Keratinocyte (primary cell): Measurements from ENCODE around the gene TAF1B. TPM values are rescaled to one million over a fixed set of nuclear protein-coding genes. Genes with fewer than 3 reads are reported as not detected.

Source experiments
- DNase-seq: peaks from one replicate; pipeline ENCODE4 v3.0.0-alpha.2; 2011; ENCODE audit warnings: low read depth, missing footprints, low spot score
- FAIRE-seq: peaks from 2 replicates; lab custom pipeline; 2011; peaks lifted over from hg19 to GRCh38; lab: Jason Lieb, UNC
- H2AFZ ChIP-seq: 2 replicates; pipeline ENCODE4 v1.6.0; 2012; ENCODE audit warnings: low read length, control low read depth, inconsistent platforms; ENCODE audit not compliant: control insufficient read depth
- H3K27ac ChIP-seq: 2 replicates; pipeline ENCODE4 v1.5.1; 2011; ENCODE audit warnings: low read length; ENCODE audit not compliant: control insufficient read depth, insufficient read depth
- H3K27me3 ChIP-seq: 3 replicates; pipeline ENCODE4 v1.6.0; 2011; ENCODE audit warnings: low read length; ENCODE audit not compliant: control insufficient read depth, insufficient read depth; ENCODE audit errors: extremely low read depth
- H3K36me3 ChIP-seq, 2 experiments: 2 replicates in 1 of 2; 3 replicates in 1 of 2; pipeline ENCODE4 v1.5.1; 2011; ENCODE audit warnings: low read length in 2 of 2, mild to moderate bottlenecking in 1 of 2; ENCODE audit not compliant: control insufficient read depth in 2 of 2, insufficient read depth in 2 of 2; ENCODE audit errors: extremely low read depth in 1 of 2
- H3K4me1 ChIP-seq: 3 replicates; pipeline ENCODE4 v1.5.1; 2011; ENCODE audit warnings: low read length; ENCODE audit not compliant: control insufficient read depth, insufficient read depth; ENCODE audit errors: extremely low read depth
- H3K4me2 ChIP-seq: 3 replicates; pipeline ENCODE4 v1.6.0; 2011; ENCODE audit warnings: low read depth, low read length; ENCODE audit not compliant: control insufficient read depth, insufficient read depth; ENCODE audit errors: extremely low read depth
- H3K4me3 ChIP-seq, 3 experiments: fragments of 200-600 bp in 1 of 3; sonication (generic) in 1 of 3; 2 replicates in 2 of 3; 3 replicates in 1 of 3; pipeline ENCODE4 v1.5.1; 2011 to 2016; ENCODE audit warnings: low read length in 3 of 3, mild to moderate bottlenecking in 3 of 3, control low read depth in 2 of 3, inconsistent platforms in 1 of 3, low read depth in 1 of 3, mixed read lengths in 1 of 3, mixed run types in 1 of 3, moderate library complexity in 1 of 3; ENCODE audit not compliant: control insufficient read depth in 2 of 3, insufficient read depth in 2 of 3; ENCODE audit errors: extremely low read depth in 1 of 3
- H3K79me2 ChIP-seq: 2 replicates; pipeline ENCODE4 v1.6.0; 2012; ENCODE audit warnings: low read length; ENCODE audit not compliant: control insufficient read depth, insufficient read depth
- H3K9ac ChIP-seq: 3 replicates; pipeline ENCODE4 v1.6.0; 2011; ENCODE audit warnings: low read length; ENCODE audit not compliant: control insufficient read depth, insufficient read depth; ENCODE audit errors: extremely low read depth
- H3K9me1 ChIP-seq: 3 replicates; pipeline ENCODE4 v1.6.0; 2011; ENCODE audit warnings: low read length; ENCODE audit not compliant: control insufficient read depth, insufficient read depth; ENCODE audit errors: extremely low read depth
- H3K9me3 ChIP-seq: 2 replicates; pipeline ENCODE4 v1.5.1; 2012; ENCODE audit warnings: low read depth, low read length; ENCODE audit not compliant: control insufficient read depth
- H4K20me1 ChIP-seq: 3 replicates; pipeline ENCODE4 v1.6.0; 2011; ENCODE audit warnings: low read length; ENCODE audit not compliant: control insufficient read depth, insufficient read depth; ENCODE audit errors: extremely low read depth
- CTCF ChIP-seq, 3 experiments: IDR thresholded peaks in 1 of 3; conservative IDR thresholded peaks in 1 of 3; optimal IDR thresholded peaks in 1 of 3; 2 replicates in 2 of 3; 3 replicates in 1 of 3; pipeline versions ENCODE3 to v1.5.1; 2011; ENCODE audit warnings: low read length in 3 of 3, mild to moderate bottlenecking in 3 of 3, moderate library complexity in 2 of 3, control low read depth in 1 of 3, inconsistent platforms in 1 of 3; ENCODE audit not compliant: insufficient read depth in 2 of 3; ENCODE audit errors: extremely low read depth in 1 of 3
- EZH2 ChIP-seq: IDR thresholded peaks from one replicate; pipeline ENCODE4 v1.6.1; 2012; ENCODE audit warnings: inconsistent platforms, mild to moderate bottlenecking, low read length, moderate library complexity
- dilution Hi-C: fragments of 300-500 bp; cut with MboI; formaldehyde crosslinking; loops from one replicate; pipeline ENCODE4 v1.7.0; 2020; ENCODE audit warnings: low sequenced_read_pairs; ENCODE audit not compliant: extremely low pct_ligation_motif_present
- polyA minus RNA-seq, 3 experiments: library from RNA; depleted of rRNA, polyadenylated mRNA; stranded (reverse); fragments of >200 nt; gene quantifications; 1 replicate in 1 of 3; 2 replicates in 1 of 3; 3 replicates in 1 of 3; pipeline ENCODE4 v1.2.3, GENCODE V29; 2011
- polyA plus RNA-seq, 5 experiments: library from polyadenylated mRNA; depleted of rRNA in 3 of 5; stranded (reverse) in 3 of 5; stranded (forward) in 1 of 5; unstranded in 1 of 5; fragments of >200 nt; gene quantifications; 1 replicate in 1 of 5; 2 replicates in 3 of 5; 3 replicates in 1 of 5; pipeline versions ENCODE4 v1.2.1 to v1.2.3, GENCODE V29; 2011 to 2012; ENCODE audit warnings: missing spikeins in 2 of 5, low read depth in 1 of 5, low replicate concordance in 1 of 5

Gene TAF1B
- 10.2 to 16.5 TPM (median 13.2 TPM) in 3 replicates for polyA plus RNA-seq
- 5.4 TPM for polyA plus RNA-seq (2011; ENCODE audit: low read depth)
- 7.1 and 14.3 TPM in 2 replicates for polyA plus RNA-seq (2011; cell fraction: cytosol; rRNA removed)
- polyA plus RNA-seq (2011; cell fraction: nucleus; rRNA removed): 17.5 and 18.6 TPM in 2 replicates
- 7.3 and 12.9 TPM in 2 replicates for polyA plus RNA-seq (2012; ENCODE audit: low replicate concordance)
- 9.2 to 20.1 TPM (median 13.9 TPM) in 3 replicates for polyA minus RNA-seq
- 15.3 TPM for polyA minus RNA-seq (2011; cell fraction: cytosol; rRNA and poly(A)+ RNA removed)
- polyA minus RNA-seq (2011; cell fraction: nucleus; rRNA and poly(A)+ RNA removed): 13.8 and 30.7 TPM in 2 replicates

GRCh38 chr2:9843229-9844035 is at the start of gene TAF1B:
Gene TAF1B (plus strand): TSS chr2:9843474. CDS start chr2:9843542, 68 bp downstream.
- Histone ChIP-seq H3K9me3 (no peaks in the 10 kb centered on the region), H3K9ac (peak within 1 kb of the TSS; percentile 89), H2AFZ (peak within 1 kb of the TSS; percentile 92), H3K9me1 (no peaks in the 10 kb centered on the region), H4K20me1 (no peaks in the 10 kb centered on the region), H3K4me3 (peak within 1 kb of the TSS; percentile 58 to 92 (median 77)), H3K36me3 (peaks cover 0 to 4% of the 10 kb centered on the region in 2 experiments), H3K79me2 (peaks cover 10% of the 10 kb centered on the region), H3K4me2 (peak within 1 kb of the TSS; percentile 80), H3K27ac (peak within 1 kb of the TSS; percentile 96), H3K27me3 (no peaks in the 10 kb centered on the region), H3K4me1 (peaks cover 38% of the 10 kb centered on the region)
- FAIRE-seq (no peak), DNase-seq (peak; percentile 78)
- TF ChIP-seq EZH2: no peak
- peak; percentile 32 to 51 (median 33) for TF ChIP-seq CTCF (optimal IDR thresholded peaks at IDR 0.05 in 1 of 3, IDR thresholded peaks at IDR 0.05 in 1 of 3, conservative IDR thresholded peaks at IDR 0.05 in 1 of 3; ENCODE audit: extremely low read depth in 1 of 3, insufficient read depth in 2 of 3, low read length in 3 of 3)
- dilution Hi-C loops: no loop called here

- Histone ChIP-seq H3K79me2 (no peaks in the 10 kb centered on the region), H3K4me1 (peaks cover 16% of the 10 kb centered on the region), H4K20me1 (no peaks in the 10 kb centered on the region), H3K9me3 (no peaks in the 10 kb centered on the region), H3K9ac (no peak overlapping the region), H3K27ac (no peak overlapping the region), H3K4me3 (no peak overlapping the region), H3K9me1 (peaks cover 2% of the 10 kb centered on the region), H3K4me2 (no peak overlapping the region), H3K36me3 (no peaks in the 10 kb centered on the region), H3K27me3 (no peaks in the 10 kb centered on the region), H2AFZ (no peak overlapping the region)
- dilution Hi-C loops: no loop called here
- DNase-seq: no peak
- FAIRE-seq: no peak
- no peak for TF ChIP-seq CTCF (optimal IDR thresholded peaks at IDR 0.05 in 1 of 3, IDR thresholded peaks at IDR 0.05 in 1 of 3, conservative IDR thresholded peaks at IDR 0.05 in 1 of 3; ENCODE audit: extremely low read depth in 1 of 3, insufficient read depth in 2 of 3, low read length in 3 of 3)
- TF ChIP-seq EZH2: no peak
These were observed 49.2 kb upstream of the TAF1B start for GRCh38 chr2:9793918-9794717.
